ENCODE measurements around the gene ELL.
A peak's percentile ranks its signal among the peaks of the same experiment; 100 is the strongest.

The ELL gene

GRCh38 chr19:18469069-18469846 lies 52.6 kb downstream of the ELL start:
- DNase-seq (ENCODE audit: low read depth), result no peak
- TF ChIP-seq, protein P1, sequence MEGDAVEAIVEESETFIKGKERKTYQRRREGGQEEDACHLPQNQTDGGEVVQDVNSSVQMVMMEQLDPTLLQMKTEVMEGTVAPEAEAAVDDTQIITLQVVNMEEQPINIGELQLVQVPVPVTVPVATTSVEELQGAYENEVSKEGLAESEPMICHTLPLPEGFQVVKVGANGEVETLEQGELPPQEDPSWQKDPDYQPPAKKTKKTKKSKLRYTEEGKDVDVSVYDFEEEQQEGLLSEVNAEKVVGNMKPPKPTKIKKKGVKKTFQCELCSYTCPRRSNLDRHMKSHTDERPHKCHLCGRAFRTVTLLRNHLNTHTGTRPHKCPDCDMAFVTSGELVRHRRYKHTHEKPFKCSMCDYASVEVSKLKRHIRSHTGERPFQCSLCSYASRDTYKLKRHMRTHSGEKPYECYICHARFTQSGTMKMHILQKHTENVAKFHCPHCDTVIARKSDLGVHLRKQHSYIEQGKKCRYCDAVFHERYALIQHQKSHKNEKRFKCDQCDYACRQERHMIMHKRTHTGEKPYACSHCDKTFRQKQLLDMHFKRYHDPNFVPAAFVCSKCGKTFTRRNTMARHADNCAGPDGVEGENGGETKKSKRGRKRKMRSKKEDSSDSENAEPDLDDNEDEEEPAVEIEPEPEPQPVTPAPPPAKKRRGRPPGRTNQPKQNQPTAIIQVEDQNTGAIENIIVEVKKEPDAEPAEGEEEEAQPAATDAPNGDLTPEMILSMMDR (IDR thresholded peaks at IDR 0.05; ENCODE audit: low read depth, low read length, missing control alignments), result peak; percentile 83
- no peak overlapping the region for H3K4me3 ChIP-seq (ENCODE audit: low read depth, low read length)

DNA sequence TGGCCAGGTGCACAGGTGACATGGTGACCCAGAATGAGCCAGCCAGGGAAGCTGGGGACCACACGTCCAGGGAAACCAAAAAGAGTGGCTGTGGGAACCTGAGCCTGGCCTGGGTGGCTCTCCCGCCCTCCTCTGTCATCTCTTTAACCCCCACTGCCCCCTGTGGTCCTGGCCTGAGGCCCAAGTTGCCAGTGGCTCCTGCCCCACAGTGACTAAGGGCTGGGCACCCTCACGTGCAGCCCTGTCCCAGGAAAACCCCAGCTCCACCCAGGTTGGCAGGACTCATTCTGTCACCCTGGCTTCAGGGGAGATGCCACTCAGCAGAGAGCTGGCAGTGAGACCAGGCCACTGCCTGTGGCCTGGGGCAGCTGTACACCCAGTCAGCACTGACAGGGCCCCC lies 53.4 kb downstream of the ELL start:
- H3K4me3 ChIP-seq (ENCODE audit: low read depth, low read length), result no peak overlapping the region
- no peak for DNase-seq (ENCODE audit: low read depth)
- TF ChIP-seq, protein P1 (IDR thresholded peaks at IDR 0.05; ENCODE audit: low read depth, low read length, missing control alignments), result no peak

DNA sequence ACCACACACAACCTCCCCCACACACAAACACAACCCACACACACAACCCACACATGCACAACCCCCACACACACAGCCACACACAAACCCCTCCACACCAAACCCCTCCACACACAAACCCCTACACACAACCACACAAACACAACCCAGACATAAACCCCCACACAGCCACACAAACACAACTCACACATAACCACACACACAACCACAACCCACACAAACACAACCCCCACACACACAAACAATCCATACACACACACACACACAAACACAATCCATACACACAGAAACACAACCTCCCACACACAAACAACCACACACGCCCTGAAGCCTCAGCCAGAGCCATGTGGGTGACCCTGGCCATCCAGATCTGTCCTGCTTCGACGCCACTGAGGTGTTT lies 53.9 kb downstream of the ELL start:
- no peak for DNase-seq (ENCODE audit: low read depth)
- TF ChIP-seq, protein P1 (IDR thresholded peaks at IDR 0.05; ENCODE audit: low read depth, low read length, missing control alignments), result no peak
- H3K4me3 ChIP-seq (ENCODE audit: low read depth, low read length), result no peak overlapping the region

DNA sequence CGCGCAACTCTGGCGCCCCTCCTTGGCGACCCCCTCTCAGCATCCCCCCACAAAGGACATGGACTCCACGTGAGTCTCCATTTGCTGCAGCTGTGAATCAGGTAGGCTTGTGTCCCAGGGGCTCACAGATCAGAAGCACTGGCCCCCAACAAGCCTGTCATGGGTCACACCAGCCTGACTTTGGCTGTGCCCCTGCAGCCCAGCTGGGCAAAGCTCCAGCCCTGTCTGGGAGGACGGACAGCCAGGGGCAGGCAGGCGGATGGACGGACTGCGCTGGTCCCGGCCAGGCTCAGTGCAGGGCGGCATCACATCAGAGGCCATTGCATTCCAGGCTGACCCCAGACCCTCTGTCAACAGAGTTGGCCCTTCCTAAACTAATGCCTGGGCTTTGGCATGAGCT lies 55.5 kb downstream of the ELL start:
- TF ChIP-seq, protein P1 (IDR thresholded peaks at IDR 0.05; ENCODE audit: low read depth, low read length, missing control alignments), result no peak
- no peak overlapping the region for H3K4me3 ChIP-seq (ENCODE audit: low read depth, low read length)
- no peak for DNase-seq (ENCODE audit: low read depth)

- H3K4me3 ChIP-seq (ENCODE audit: low read depth, low read length), result no peak overlapping the region
- no peak for DNase-seq (ENCODE audit: low read depth)
- TF ChIP-seq, protein P1 (IDR thresholded peaks at IDR 0.05; ENCODE audit: low read depth, low read length, missing control alignments), result no peak
These were observed 55.9 kb downstream of the ELL start for GRCh38 chr19:18465964-18466339.

DNA sequence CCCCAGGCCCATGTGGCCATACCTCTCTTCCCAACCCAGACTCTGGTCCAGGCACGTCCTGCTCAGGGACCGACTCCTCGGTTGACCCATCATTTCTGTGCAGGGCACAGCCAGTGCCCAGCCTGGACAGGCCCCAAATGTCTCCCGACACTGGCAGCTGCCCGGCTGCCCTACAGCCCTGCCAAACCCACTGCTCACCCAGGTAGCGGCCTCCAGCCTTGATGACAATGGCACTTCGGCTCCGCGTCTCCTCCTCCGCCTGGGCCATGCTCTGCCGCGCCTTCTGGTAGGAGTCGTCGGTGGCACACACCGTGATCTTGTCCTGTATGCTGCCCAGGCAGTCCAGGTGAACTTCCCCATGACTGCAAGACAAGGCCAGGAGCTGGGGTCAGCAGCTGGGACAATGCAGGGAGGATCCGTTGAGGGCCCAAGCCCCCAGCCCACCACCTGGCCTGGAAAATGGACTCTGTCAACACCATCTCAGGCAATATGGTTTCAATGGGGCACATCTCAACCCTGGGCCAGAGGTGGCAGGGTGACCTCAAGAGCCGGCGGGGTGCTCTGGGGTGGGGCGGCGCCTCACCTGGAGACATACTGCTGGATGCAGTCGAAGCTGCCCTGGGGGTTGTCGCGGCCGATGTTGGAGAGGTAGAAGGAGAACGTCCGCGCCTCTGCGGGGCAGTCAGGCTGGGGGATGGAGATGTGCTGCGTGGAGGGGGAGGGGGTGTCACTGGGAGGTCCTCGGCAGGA lies 56.5 kb downstream of the ELL start:
- TF ChIP-seq, protein P1 (IDR thresholded peaks at IDR 0.05; ENCODE audit: low read depth, low read length, missing control alignments), result no peak
- no peak overlapping the region for H3K4me3 ChIP-seq (ENCODE audit: low read depth, low read length)
- no peak for DNase-seq (ENCODE audit: low read depth)
